LNCAP (cell line): ENCODE data around the gene MAP3K4.

Experiments used
- TF ChIP-seq, protein P1 (sequence below): fragments of 450-650 bp; IDR thresholded peaks from 2 replicates; pipeline ENCODE4 v1.5.1; 2017; ENCODE audit warnings: mild to moderate bottlenecking

Gene MAP3K4

DNA sequence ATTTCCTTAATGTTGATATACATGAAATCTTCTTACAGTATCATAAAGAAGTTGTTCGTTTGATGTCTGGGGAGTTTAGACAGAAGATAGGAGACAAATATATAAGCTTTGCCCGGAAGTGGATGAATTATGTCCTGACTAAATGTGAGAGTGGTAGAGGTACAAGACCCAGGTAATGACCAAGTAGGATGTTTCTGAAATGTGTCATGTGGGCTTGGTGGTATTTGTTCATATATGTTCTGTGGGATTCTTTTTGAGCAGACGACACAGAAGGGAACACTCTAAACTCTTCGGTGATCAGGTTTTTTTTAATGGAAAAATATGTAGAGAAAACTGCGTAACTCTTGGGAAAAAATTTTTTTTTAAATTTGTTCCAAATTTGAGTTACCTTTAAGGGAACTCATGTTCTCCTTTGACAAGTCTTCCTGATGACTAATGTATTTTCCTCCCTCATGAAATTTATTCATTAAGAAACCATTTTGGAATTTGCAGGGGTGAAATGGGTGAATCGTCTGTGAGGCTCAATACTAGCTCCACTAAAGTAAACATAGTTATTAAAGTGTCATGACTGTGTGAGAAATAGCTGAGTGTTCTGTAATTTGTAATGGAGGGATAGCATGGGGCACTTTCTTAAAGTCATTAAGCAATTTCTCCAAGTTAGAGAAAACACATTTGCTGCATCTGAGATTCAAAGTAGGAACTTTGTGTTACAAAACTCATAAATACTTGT is 100.6 kb downstream of the MAP3K4 start:
- TF ChIP-seq, protein P1, sequence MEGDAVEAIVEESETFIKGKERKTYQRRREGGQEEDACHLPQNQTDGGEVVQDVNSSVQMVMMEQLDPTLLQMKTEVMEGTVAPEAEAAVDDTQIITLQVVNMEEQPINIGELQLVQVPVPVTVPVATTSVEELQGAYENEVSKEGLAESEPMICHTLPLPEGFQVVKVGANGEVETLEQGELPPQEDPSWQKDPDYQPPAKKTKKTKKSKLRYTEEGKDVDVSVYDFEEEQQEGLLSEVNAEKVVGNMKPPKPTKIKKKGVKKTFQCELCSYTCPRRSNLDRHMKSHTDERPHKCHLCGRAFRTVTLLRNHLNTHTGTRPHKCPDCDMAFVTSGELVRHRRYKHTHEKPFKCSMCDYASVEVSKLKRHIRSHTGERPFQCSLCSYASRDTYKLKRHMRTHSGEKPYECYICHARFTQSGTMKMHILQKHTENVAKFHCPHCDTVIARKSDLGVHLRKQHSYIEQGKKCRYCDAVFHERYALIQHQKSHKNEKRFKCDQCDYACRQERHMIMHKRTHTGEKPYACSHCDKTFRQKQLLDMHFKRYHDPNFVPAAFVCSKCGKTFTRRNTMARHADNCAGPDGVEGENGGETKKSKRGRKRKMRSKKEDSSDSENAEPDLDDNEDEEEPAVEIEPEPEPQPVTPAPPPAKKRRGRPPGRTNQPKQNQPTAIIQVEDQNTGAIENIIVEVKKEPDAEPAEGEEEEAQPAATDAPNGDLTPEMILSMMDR = no peak

DNA sequence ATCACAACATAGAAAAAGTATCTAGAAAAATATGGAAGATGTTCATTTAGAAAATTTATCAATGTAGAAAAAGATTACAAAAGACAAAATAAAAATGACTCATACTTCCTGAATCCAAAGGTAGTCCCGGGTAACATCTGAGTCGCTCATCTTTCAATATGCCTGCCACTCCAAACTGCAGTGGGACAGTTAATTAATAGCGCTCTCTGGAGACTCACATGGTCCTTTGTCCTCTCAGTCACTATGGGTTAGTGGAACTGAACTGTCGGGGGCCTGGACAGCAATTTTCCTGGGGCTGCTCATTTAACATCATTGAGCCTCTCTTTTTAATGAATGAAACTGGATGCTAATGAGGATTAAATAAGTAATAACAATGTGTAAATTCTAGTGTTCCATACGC is 103.4 kb downstream of the MAP3K4 start:
- TF ChIP-seq, protein P1 = no peak

DNA sequence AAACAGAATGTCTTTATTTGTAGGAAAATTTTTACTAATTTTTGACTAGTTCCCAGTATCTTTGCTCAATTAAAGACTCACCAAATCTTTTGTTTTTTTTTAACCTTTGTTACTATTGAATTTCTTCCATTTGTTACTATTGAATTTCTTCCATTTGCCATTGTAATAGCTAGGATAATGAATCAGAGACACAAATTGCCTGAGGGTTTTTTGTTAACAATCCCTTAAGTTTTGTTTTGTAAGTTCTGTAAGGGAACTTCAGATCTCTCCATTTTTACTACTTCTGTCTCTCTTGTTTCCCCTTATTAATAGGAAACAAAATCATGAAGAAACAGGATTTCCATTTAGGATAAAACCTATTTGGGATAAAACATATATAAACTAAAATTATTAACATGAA is 104.3 kb downstream of the MAP3K4 start:
- TF ChIP-seq, protein P1 = no peak

DNA sequence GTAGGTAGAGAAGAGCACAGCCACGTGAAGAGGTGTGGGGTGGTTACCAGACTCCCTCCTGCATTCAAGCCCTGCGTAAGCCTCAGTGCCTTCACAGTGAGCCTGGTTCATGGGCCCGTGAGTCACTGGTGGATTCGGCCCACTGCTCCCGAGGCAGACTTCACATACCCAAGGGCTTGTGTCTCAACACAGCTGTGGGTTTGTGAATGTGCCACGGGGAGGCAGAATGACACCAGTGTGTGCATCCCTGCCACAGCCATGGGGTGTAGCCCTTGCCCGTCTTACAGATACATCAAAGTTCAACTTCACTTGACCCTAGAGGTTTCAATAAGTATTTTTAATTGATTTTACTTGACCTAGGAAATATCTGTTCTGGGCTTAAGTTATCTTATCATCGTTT is 108.5 kb downstream of the MAP3K4 start:
- TF ChIP-seq, protein P1 = no peak

DNA sequence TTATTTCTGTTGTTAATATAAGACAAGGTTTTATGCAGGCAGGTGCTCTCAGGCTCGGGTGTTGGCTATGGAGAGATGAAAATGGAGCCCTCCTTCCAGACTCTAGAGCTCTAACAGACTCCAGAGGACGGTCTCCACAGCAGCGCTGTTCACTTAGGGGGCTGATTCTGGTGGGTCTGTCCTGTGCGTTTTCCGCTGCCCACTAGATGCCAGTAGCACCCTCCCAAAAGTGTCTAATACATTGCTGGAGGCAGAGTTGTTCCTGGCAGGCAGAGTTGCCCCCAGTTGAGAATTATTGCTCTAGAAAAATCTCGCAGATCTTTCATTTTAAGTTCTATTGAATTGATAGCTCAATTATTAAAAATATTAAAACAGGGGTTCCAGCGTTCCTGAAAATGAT is 109.9 kb downstream of the MAP3K4 start:
- TF ChIP-seq, protein P1 = no peak; the same call in 1 of the 2 replicates

DNA sequence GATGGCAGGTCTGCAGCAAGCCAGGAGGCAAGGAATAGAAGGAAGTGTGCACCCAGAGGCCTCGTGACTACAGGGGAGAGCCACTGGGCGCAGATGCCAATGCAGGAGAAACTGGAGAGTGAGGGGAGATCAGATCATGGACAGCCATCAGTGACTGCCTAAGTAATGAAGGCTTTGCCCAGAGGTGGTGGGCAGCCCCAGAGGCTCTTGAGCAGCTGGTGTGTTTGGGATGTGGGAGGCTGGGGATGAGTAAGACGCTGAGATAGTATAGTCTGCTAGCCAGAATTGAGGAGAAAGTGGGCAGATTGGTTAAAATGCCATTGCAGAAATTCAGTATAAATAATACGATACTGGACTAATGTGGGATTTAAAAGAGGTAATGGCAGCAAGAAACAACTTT is 111.9 kb downstream of the MAP3K4 start:
- TF ChIP-seq, protein P1 = no peak

DNA sequence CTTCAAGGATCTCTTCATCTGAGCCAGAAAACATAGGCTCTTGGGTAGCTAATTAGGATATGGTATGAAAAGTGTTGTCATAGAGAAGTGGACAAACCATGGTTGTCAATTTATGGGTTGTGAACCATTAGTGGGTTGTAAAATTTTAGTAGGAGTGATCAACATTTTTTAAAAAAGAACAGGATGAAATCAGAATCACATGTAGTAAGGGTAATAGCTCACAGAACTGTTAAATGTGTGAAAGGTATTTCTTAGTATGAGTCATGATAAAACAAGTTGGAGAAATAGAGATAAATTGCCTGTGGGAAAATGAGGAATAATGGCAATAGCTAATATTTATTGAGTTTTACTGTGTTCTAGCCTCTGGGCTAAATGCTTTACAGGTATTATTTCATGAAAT is 113.4 kb downstream of the MAP3K4 start:
- TF ChIP-seq, protein P1 = no peak

DNA sequence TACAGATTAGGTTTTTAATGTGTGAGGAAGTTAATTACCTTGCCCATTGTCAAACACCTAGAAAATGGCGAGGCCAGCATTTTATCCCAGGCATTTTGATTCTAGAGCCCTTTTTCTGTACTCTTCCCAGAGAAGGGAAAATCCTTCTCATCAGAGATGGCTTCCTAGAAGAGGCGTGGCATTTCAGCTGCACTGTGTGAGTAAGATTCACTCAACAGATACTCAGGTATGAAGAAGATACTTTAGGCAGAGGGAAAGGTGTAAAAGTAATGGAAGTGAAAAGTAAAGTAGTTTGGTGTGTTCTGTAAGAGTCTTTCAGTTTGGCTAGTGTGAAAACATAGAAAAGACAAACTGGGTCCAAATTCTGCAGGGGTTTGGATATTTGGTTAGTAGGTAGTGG is 113.8 kb downstream of the MAP3K4 start:
- TF ChIP-seq, protein P1 = no peak
